Measurements from ENCODE around the gene CCDC136.

GRCh38 chr7:128840326-128841170 is 48.8 kb downstream of the CCDC136 start:
- TF ChIP-seq CTCF (conservative IDR thresholded peaks at IDR 0.05 in 1 of 2, IDR thresholded peaks at IDR 0.05 in 1 of 2; ENCODE audit: extremely low read depth in 1 of 2, insufficient read depth in 1 of 2, low read depth in 1 of 2, low read length in 2 of 2): no peak
- TF ChIP-seq EZH2 (IDR thresholded peaks at IDR 0.05; ENCODE audit: borderline replicate concordance, low read length): no peak

All from mammary epithelial cell (primary cell).